IgD-negative memory B cell (primary cell): Measurements from ENCODE around the gene LPAR3. TPM values are rescaled to one million over a fixed set of nuclear protein-coding genes. Genes with fewer than 3 reads are reported as not detected.

Experiments
- H3K27ac Mint-ChIP-seq, 3 donors: one replicate each; pipeline ENCODE4 v1.8.0; 2020 to 2022; ENCODE audit warnings: mild to moderate bottlenecking in 3 of 3, mixed read lengths in 3 of 3, moderate library complexity in 1 of 3
- H3K27me3 Mint-ChIP-seq: one replicate; pipeline ENCODE4 v1.8.0; 2021; ENCODE audit warnings: mixed read lengths
- H3K36me3 Mint-ChIP-seq: one replicate; pipeline ENCODE4 v1.8.0; 2020; ENCODE audit warnings: mild to moderate bottlenecking, mixed read lengths
- H3K4me1 Mint-ChIP-seq, 3 donors: one replicate each; pipeline ENCODE4 v1.8.0; 2020 to 2022; ENCODE audit warnings: mixed read lengths in 3 of 3, mild to moderate bottlenecking in 1 of 3
- H3K4me3 Mint-ChIP-seq, 4 donors: one replicate each; pipeline ENCODE4 v1.8.0; 2020 to 2022; ENCODE audit warnings: mild to moderate bottlenecking in 4 of 4, mixed read lengths in 4 of 4, moderate library complexity in 3 of 4
- H3K9me3 Mint-ChIP-seq, 3 donors: one replicate each; pipeline ENCODE4 v1.8.0; 2020 to 2021; ENCODE audit warnings: mixed read lengths in 3 of 3, mild to moderate bottlenecking in 1 of 3
- polyA plus RNA-seq: library from polyadenylated mRNA; unstranded; fragments of 300-500 nt; fragmentation: Illumina TruSeq; gene quantifications from one replicate; pipeline ENCODE4 v1.2.3, GENCODE V29; 2021

The LPAR3 gene
- polyA plus RNA-seq, 1 donor from 2014 or later: not detected

DNA sequence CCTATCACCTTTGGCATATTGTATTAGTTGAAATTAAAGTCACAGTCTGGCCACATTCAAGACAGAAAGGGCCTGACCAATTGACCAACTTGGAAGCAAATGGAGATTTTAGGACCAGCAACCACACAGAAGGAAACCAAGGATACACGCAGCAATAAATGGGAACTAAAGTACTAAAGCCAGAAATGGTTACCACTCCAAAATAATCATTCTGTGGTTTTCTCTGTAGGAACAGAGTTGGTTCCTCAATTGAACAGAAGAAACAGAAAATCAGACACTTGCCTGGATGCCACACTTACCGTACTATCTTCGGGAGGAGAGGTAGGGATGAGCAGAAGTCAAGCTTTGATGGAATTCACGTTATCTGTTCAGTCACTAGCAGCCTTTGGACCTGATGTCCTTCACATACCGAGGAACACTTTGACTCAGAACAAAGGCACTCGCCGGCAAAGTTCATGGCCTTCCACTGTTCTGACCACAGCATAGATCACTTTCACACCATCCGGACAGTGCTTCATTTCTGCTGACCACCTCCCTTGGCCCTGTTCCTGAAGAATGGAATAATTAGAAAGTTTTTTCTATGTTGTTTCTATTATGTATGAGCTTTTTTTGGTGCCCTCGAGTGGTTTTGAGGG lies 96.9 kb downstream of the LPAR3 start:
- H3K27me3 Mint-ChIP-seq: peaks cover 4% of the 10 kb centered on the region
- no peak overlapping the region for H3K4me3 Mint-ChIP-seq
- H3K9me3 Mint-ChIP-seq: peaks cover 0 to 8% (median 0%) of the 10 kb centered on the region in 3 donors
- H3K36me3 Mint-ChIP-seq: no peaks in the 10 kb centered on the region
- no peak overlapping the region for H3K27ac Mint-ChIP-seq
- peaks cover 0 to 7% (median 5%) of the 10 kb centered on the region in 3 donors for H3K4me1 Mint-ChIP-seq

DNA sequence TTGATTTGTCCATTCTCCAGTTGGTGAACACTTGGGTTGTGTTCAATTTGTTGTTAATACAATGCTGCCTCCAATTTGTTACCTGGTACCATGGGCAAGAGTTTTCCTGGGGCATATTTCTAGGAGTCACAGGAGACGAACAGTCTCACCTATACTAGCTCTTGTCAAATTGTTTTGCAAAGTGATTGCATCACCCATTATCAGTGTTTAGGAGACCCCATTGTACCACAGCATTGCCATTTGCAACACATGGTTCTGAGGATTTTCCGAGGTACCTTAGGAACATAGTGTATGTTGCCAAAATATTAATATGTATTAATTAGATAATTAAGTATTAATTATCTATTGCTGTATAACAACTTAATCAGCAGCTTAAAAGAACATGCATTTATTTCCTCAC lies 97.8 kb downstream of the LPAR3 start:
- no peak overlapping the region for H3K27ac Mint-ChIP-seq

DNA sequence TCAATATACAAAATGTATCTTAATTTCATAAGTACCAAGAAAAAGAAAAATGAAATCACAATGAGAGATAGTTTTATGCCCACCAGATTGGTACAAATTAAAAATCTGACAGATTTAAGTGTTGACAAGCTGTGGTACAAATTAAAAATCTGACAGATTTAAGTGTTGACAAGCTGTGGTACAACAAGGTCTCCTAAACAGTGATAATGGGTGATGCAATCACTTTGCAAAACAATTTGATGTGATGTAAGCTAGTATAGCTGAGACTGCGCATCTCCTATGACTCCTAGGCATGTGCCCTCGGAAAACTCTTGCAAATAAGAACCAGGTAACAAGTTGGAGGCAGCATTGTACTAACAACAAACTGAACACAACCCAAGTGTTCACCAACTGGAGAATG lies 100.6 kb downstream of the LPAR3 start:
- H3K36me3 Mint-ChIP-seq: peaks cover 2% of the 10 kb centered on the region
- H3K27me3 Mint-ChIP-seq: peaks cover 8% of the 10 kb centered on the region
- H3K27ac Mint-ChIP-seq: no peak overlapping the region
- H3K4me3 Mint-ChIP-seq: no peak overlapping the region
- H3K9me3 Mint-ChIP-seq: peaks cover 0 to 8% (median 0%) of the 10 kb centered on the region in 3 donors
- H3K4me1 Mint-ChIP-seq: no peaks in the 10 kb centered on the region

More for the DNA sequence above, 97.8 kb downstream of the LPAR3 start:
- Mint-ChIP-seq H3K4me1 (peaks cover 0 to under 1% (median 0%) of the 10 kb centered on the region in 3 donors), H3K4me3 (no peak overlapping the region), H3K9me3 (peaks cover 0 to 8% (median 0%) of the 10 kb centered on the region in 3 donors), H3K27me3 (peaks cover 4% of the 10 kb centered on the region), H3K36me3 (no peaks in the 10 kb centered on the region)

DNA sequence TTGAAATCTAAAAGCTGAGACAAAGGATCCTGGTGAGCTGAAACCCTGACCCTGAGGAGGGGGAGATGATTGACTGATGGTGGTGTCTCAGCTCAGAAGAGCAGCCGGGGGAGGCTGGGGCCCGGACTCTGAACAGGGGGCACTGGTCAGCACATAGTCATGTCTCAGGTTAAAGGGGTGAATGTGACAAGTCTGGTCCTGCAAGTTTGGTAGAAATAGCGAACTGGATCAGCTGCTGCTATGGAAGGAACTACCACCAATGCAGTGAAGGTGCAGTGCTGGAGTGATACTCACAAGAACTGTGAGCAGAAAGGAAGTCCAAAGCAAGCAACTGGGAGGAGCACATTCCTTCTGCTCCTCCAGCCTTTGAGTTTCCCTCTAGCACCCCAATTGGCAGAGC lies 104.0 kb downstream of the LPAR3 start:
- H3K4me1 Mint-ChIP-seq: no peaks in the 10 kb centered on the region
- peaks cover 6% of the 10 kb centered on the region for H3K27me3 Mint-ChIP-seq
- no peak overlapping the region for H3K27ac Mint-ChIP-seq
- H3K4me3 Mint-ChIP-seq: no peak overlapping the region
- H3K36me3 Mint-ChIP-seq: peaks cover 2% of the 10 kb centered on the region
- H3K9me3 Mint-ChIP-seq: peaks cover 0 to 6% (median 0%) of the 10 kb centered on the region in 3 donors

DNA sequence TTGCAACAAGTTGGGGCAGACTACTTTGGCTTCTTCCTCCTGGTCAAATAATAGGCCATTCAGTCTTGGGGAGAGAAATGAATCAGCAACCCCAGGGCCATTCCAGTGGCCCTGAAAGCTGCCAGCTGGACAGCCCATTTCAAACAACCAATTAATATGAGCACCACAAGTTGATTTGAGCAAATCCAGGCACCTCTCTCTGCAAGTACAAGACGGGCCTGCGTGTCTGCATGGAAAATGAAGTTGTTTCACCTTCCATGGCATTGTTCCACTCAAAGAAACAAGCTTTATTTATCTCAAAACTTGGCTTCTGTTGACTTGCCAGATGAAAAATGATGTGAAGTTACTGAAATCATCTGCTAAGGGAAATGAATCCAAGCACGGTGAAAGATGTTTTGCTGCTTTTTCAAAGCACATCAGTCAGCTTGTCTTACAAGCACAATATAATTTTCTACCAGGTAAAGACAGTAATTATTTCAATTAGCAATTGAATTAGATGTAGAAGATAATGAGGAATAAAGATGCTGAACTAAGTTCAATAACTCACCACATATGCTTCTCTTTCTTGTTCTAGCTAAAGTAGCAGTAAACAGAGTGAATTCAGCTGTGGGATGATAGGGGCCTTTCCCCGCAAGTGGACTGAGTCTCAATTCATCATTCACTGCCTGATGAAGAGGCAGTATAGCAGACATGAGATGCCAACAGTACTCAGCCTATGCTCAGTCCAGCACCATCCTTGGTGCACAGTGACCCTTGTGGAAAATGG lies 107.6 kb downstream of the LPAR3 start:
- Mint-ChIP-seq H3K27ac (no peak overlapping the region), H3K36me3 (peaks cover 2% of the 10 kb centered on the region), H3K9me3 (no peaks in the 10 kb centered on the region), H3K4me1 (peaks cover 0 to 5% (median 2%) of the 10 kb centered on the region in 3 donors), H3K4me3 (no peak overlapping the region), H3K27me3 (peaks cover 11% of the 10 kb centered on the region)

DNA sequence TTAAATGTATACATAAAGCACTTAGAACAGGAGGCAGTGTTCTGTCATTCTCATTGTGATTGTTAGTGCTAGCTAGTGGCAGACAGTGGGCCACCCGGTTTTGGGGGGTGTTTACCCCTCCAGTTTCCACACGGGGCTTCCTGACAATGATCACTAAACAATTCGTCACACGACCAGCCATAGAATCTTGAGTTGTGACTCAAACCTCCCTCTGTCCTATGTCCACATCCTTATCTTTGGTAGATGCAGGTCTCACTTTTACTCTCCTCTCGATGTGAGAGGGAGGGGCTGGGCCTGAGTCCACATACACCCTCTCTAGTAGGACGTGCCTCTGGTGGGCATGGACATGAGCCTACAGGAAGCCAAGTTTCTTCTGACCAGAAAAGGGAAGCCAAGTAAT lies 110.1 kb downstream of the LPAR3 start:
- no peaks in the 10 kb centered on the region for H3K9me3 Mint-ChIP-seq
- H3K4me1 Mint-ChIP-seq: peaks cover 0 to 5% (median 2%) of the 10 kb centered on the region in 3 donors
- peaks cover 14% of the 10 kb centered on the region for H3K27me3 Mint-ChIP-seq
- no peaks in the 10 kb centered on the region for H3K36me3 Mint-ChIP-seq
- no peak overlapping the region for H3K27ac Mint-ChIP-seq
- H3K4me3 Mint-ChIP-seq: no peak overlapping the region

DNA sequence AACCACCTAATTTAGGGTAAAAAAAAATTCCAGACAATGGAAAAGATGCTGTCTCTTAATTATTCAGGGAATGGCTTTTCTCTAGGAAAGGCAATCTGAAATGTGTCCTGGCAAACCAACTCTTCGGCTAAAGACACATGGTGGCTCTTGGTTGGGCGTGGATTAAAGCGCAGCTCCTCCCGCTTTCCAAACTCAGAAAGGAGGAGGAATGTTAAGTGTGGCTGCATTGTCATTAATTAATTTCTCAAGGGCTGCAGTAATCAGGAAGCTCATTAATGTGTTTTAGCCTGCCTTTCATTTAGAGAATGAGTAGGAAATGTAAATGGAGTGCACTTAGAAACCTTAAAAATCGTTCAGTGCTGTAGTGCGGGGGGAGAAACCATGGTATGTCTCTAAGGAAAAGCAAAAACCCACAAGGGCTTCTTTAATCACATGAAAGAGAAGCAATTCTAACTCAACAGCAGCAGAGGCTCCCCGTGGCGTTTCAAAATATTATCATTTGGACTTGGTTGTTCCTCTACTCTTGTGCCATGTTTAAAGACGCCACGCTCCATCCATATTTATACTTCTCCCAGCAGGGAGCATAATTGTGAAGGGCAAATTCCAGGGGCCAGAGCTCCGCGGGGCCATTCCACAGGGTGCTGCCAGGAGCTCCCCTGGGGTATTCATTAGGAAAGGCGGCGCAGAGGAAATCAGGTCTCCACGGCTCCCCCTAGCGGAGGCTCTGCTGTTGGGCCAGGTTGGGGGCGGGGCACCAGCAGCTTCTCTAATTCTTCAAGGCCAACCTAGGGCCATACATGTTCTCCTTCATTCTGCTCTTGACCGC lies 110.8 kb downstream of the LPAR3 start:
- no peaks in the 10 kb centered on the region for H3K36me3 Mint-ChIP-seq
- peaks cover 0 to 5% (median 2%) of the 10 kb centered on the region in 3 donors for H3K4me1 Mint-ChIP-seq
- H3K9me3 Mint-ChIP-seq: no peaks in the 10 kb centered on the region
- peak overlapping the region in 2 of 3 donors; percentile 11 to 38 for H3K27ac Mint-ChIP-seq
- peak overlapping the region in 2 of 4 donors; percentile 59 to 83 for H3K4me3 Mint-ChIP-seq
- peaks cover 14% of the 10 kb centered on the region for H3K27me3 Mint-ChIP-seq

DNA sequence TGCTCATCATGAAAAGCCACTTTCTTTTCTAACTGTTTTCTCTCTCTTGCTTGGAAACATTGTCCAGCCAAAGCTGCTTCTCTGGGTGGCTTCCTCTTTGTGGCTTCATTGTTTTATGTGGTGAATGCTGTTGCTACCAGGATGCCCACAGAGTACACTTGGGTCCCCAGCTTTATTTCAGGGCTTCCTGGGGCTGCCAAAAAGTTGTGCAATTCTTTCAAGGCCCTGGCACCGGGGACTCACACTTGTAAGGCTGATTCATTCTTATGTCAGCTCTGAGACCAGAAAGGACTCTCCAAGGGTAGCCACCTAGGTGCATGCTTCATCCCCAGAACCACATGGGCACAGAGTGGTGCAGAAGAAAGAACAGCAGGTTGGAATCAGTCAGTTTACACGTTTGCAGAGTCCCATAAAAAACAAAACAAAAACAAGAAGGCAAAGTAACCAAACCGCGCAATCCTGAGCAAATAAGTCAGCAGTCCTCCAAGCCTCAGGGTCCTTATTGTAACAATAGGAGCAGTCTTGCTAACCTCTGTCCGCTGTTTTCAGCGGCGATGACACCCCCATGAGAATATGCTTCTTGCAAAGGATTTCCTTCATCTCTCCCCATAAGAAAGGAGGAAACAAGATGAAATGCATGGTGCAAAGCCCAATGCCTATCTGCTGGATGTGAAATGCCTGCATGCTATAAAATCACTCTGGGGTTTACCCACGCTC lies 112.8 kb downstream of the LPAR3 start:
- H3K4me1 Mint-ChIP-seq: peaks cover 0 to 5% (median 2%) of the 10 kb centered on the region in 3 donors
- peaks cover 16% of the 10 kb centered on the region for H3K27me3 Mint-ChIP-seq
- H3K4me3 Mint-ChIP-seq: no peak overlapping the region
- no peak overlapping the region for H3K27ac Mint-ChIP-seq
- no peaks in the 10 kb centered on the region for H3K36me3 Mint-ChIP-seq
- no peaks in the 10 kb centered on the region for H3K9me3 Mint-ChIP-seq

DNA sequence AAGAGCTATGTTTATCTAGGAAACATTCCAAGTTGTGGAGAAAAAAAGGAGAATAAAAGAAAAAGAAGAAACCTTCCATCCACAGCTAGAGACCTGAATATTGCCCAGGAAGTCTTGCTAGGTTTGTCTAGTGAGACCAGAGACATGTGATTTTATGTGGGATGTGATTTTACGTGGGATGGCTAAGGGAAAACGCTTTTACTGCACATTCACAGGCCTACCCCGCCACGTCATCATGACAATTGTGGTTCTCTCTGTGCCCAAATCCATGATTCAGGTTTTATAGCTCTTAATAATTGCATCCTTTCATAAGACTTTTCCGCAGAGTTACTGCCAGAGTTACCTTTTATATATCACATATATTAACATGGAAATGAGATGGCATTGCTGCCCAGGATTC lies 116.4 kb downstream of the LPAR3 start:
- Mint-ChIP-seq H3K27ac (no peak overlapping the region), H3K9me3 (no peaks in the 10 kb centered on the region), H3K27me3 (peaks cover 11% of the 10 kb centered on the region), H3K4me3 (no peak overlapping the region), H3K4me1 (peaks cover 0 to 2% (median 0%) of the 10 kb centered on the region in 3 donors), H3K36me3 (no peaks in the 10 kb centered on the region)

DNA sequence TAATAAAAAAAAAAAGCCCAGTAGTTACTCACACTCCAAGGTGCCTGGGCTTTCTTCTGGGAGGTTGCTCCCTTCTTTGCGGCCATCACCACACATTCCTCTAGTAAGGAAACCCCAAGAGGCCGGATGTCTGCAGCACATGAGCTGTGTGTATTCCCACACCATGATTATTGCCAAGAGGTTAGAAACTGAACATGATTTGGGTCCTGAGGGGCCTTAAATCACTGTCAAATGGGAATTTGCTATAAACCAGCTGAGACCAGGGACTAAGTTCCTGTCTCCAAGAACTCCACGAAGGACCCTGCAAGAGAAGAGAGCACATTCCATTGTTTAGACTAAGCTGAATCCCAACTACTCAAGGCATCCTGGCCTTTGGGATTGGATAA lies 117.5 kb downstream of the LPAR3 start:
- no peaks in the 10 kb centered on the region for H3K36me3 Mint-ChIP-seq
- H3K4me1 Mint-ChIP-seq: no peaks in the 10 kb centered on the region
- no peak overlapping the region for H3K4me3 Mint-ChIP-seq

DNA sequence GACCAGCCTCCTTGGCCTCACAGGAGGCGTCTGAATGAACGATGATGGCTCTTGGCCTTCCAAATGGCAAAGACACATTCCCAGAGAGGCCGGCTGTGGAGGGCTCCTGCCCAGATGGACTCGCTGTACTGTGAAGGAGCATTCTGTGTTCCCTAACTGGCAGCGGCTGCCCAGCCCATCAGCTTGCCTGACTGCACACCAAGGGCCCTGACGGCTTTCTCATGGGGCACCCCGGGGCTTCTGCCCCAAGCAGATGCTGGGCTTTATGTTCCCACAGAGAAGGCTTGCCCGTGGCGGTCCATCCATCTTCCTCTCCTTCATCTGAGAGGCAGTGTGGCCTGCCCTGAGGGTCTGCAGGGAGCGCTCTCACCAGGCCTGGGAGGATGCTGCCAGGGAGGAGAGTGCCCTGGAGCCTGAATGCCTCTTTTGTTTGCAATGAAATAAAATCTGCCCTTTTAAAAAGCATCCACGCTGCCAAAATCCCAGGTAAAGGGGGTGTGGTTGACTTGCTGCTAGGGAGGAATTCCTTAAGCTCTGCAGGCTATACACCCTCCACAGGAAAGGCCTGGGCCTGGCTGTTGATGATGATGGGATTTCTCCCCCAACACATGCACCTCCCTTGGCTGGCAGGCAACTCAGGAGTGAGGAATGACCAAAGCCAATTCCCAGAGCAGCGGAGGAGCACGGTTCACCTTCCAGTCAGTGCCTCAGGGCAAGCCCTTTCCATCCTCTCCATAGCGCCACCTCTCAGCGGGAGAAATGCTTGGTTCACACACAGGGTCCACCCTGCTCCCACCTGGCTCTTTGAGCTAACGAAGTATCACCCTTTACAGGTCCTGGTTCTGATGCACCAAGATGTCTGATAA lies 118.1 kb downstream of the LPAR3 start:
- Mint-ChIP-seq H3K36me3 (no peaks in the 10 kb centered on the region), H3K27me3 (peaks cover 8% of the 10 kb centered on the region), H3K4me1 (no peaks in the 10 kb centered on the region), H3K9me3 (no peaks in the 10 kb centered on the region), H3K4me3 (no peak overlapping the region), H3K27ac (no peak overlapping the region)

More for the DNA sequence above, 117.5 kb downstream of the LPAR3 start:
- Mint-ChIP-seq H3K27me3 (peaks cover 9% of the 10 kb centered on the region), H3K27ac (no peak overlapping the region), H3K9me3 (no peaks in the 10 kb centered on the region)

DNA sequence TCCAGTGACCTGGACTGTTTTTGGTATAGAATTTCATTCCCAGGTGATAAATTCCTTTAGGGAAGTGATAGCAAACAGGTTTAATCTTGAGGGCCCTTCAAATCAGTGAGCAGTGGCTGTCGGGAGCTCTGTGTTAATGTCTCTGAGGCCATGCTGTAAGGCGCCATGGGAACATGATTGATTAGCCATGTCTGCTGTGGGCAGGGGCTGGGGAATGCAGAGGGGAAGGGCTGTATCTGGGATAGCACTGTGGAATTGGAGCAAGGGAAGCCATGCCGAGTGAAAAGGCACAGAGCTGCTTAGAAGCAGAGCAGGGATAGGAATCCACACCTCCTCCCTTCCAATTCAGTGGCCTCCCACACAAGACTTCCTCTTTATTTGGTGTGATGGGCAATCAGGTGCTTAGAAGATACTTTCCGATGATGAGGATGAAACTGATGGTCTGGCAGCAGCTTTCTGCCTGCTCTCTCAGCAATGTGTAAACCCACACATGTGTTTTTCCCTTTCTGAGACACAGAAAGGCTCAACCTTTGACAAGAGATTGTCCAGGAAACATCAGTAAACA lies 119.0 kb downstream of the LPAR3 start:
- H3K27me3 Mint-ChIP-seq: peaks cover 6% of the 10 kb centered on the region
- H3K9me3 Mint-ChIP-seq: no peaks in the 10 kb centered on the region
- no peak overlapping the region for H3K4me3 Mint-ChIP-seq
- no peaks in the 10 kb centered on the region for H3K36me3 Mint-ChIP-seq
- no peak overlapping the region for H3K27ac Mint-ChIP-seq
- no peaks in the 10 kb centered on the region for H3K4me1 Mint-ChIP-seq

DNA sequence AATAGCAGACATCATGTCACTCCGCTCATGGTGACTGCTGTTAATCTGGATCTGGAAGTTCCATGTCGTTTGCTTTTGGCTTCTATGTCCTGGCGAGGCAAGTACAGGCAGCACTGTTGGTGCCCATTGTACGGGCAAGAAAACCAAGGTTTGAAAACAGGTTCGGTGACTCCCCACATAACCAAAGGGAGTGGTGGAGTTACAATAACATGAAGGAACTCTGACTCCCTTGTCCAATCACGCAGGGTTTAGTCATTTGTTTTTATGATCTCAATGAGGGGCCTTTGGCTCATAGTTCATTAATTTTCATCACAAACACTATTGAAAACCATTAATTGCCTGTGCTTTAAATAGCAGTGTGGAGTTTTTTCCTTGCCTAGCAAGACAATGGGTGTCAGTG lies 119.8 kb downstream of the LPAR3 start:
- Mint-ChIP-seq H3K4me1 (no peaks in the 10 kb centered on the region), H3K4me3 (no peak overlapping the region), H3K36me3 (no peaks in the 10 kb centered on the region), H3K27me3 (peaks cover 5% of the 10 kb centered on the region), H3K9me3 (no peaks in the 10 kb centered on the region), H3K27ac (no peak overlapping the region)
